Measurements from ENCODE around the gene ARHGAP42.
"Not testable (repeated sequence)": the region's sequence is repeated elsewhere in the genome, so short reads cannot be mapped to it uniquely, and the experiment has no call there.

Gene ARHGAP42

GRCh38 chr11:100883830-100884229 lies 196.7 kb downstream of the ARHGAP42 start:
- no peak for DNase-seq

- DNase-seq: no peak
Measured at GRCh38 chr11:100887659-100888058, 200.6 kb downstream of the ARHGAP42 start.

- DNase-seq: no peak
Measured at GRCh38 chr11:100888836-100889235, 201.7 kb downstream of the ARHGAP42 start.

- no peak for DNase-seq
Measured at GRCh38 chr11:100889758-100890157, 202.7 kb downstream of the ARHGAP42 start.

GRCh38 chr11:100890789-100891188 lies 203.7 kb downstream of the ARHGAP42 start:
- no peak for DNase-seq

- no peak for DNase-seq
Measured at GRCh38 chr11:100892886-100893285, 205.8 kb downstream of the ARHGAP42 start.

GRCh38 chr11:100895449-100895848 lies 208.4 kb downstream of the ARHGAP42 start:
- DNase-seq: no peak

- DNase-seq: not testable (repeated sequence)
Measured at GRCh38 chr11:100895976-100896375, 208.9 kb downstream of the ARHGAP42 start.

- DNase-seq: not testable (repeated sequence)
Measured at GRCh38 chr11:100901471-100901870, 214.4 kb downstream of the ARHGAP42 start.

GRCh38 chr11:100902454-100903141 lies 215.5 kb downstream of the ARHGAP42 start:
- no peak for DNase-seq

GRCh38 chr11:100903284-100903683 lies 216.2 kb downstream of the ARHGAP42 start:
- no peak for DNase-seq

- no peak for DNase-seq
Measured at GRCh38 chr11:100905684-100906083, 218.6 kb downstream of the ARHGAP42 start.

- DNase-seq: no peak
Measured at GRCh38 chr11:100908746-100909145, 221.7 kb downstream of the ARHGAP42 start.

- no peak for DNase-seq
Measured at GRCh38 chr11:100910808-100911207, 223.7 kb downstream of the ARHGAP42 start.

GRCh38 chr11:100914415-100915110 lies 227.5 kb downstream of the ARHGAP42 start:
- DNase-seq: no peak

- DNase-seq: no peak
Measured at GRCh38 chr11:100918551-100919500, 231.7 kb downstream of the ARHGAP42 start.

GRCh38 chr11:100920593-100920992 lies 233.5 kb downstream of the ARHGAP42 start:
- DNase-seq: no peak

GRCh38 chr11:100922121-100922520 lies 235.0 kb downstream of the ARHGAP42 start:
- no peak for DNase-seq

- DNase-seq: no peak
Measured at GRCh38 chr11:100923555-100923954, 236.5 kb downstream of the ARHGAP42 start.

- DNase-seq: no peak
Measured at GRCh38 chr11:100925935-100926334, 238.8 kb downstream of the ARHGAP42 start.

GRCh38 chr11:100927579-100927978 lies 240.5 kb downstream of the ARHGAP42 start:
- no peak for DNase-seq

- no peak for DNase-seq
Measured at GRCh38 chr11:100928426-100928825, 241.3 kb downstream of the ARHGAP42 start.

GRCh38 chr11:100929377-100929776 lies 242.3 kb downstream of the ARHGAP42 start:
- DNase-seq: no peak
